Measurements from ENCODE around the gene TMEM131.

The TMEM131 gene

GRCh38 chr2:97735161-97735561 lies 260.6 kb downstream of the TMEM131 start:
- DNase-seq: no peak

DNA sequence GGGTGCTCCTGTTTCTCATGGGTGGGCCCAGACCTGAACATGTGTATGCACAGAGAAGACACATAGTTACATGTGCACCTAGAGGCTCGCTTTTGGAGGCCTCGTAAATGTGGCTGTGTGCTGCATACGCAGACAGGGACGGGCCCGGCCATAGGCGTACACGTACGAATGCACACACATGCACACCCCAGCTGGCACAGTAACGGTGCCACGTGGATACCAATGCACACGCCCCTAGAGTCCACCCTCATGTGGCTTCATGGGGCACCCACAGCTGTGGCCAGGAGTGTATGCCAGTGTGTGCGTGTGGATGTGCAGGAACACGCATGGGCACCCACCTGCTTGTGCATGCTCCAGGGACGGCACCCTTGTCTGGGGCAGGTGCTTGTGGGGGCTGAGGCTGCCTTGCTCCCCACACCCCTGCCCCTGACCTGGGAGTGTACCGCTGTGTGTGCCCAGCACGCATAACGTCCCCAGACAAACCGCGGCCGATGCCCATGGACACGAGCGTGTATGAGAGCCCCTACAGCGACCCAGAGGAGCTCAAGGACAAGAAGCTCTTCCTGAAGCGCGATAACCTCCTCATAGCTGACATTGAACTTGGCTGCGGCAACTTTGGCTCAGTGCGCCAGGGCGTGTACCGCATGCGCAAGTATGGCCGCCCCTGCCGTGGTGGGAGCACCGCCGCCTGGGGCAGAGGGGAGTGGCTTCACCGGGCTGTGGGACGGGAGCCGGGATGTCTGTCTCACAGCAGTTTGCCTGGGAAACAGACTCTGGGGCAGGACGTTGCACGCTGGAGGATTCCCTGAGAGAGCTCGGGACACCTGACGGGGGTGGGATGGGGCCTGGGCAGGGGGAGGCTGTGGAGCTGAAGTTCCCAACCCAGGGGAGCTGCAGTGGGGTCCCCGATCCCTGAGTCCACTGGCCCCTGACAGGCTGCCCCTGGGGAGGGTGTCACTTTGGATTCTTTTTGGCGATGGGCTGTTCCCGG lies 261.4 kb downstream of the TMEM131 start:
- DNase-seq: no peak

- no peak for DNase-seq
Measured at GRCh38 chr2:97733341-97734035, 262.3 kb downstream of the TMEM131 start.

DNA sequence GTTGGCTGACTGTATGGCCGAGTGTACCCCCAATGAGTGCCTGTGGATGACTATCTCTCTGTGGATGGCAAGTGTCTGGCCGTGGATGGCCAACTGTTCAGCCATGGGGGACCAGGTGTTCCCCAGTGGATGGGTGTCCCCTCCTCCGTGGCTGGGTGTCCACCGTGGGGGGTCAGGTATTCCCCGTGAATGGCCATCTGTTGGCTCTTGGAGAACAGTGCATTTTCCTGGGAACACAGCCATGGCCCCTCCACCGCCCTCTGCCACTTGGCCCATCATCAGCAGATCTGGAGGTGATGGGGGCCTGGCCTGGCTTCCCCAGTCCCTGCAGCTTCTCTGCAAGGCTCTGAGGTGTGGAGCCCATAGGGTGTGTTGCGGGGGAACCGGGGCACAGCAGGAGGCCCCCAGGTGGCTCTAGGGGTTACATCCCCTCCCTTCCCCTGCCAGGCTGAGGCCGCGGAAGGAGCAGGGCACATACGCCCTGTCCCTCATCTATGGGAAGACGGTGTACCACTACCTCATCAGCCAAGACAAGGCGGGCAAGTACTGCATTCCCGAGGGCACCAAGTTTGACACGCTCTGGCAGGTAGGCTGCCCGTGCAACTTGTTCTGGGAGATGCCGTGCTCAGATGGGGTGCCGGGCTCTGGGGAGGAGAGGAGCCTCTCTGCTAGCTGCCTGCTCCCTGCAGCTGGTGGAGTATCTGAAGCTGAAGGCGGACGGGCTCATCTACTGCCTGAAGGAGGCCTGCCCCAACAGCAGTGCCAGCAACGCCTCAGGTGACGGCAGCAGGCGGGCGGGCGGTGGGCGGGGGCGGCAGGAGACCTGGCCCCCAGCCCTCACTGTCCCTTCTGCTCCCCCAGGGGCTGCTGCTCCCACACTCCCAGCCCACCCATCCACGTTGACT lies 263.1 kb downstream of the TMEM131 start:
- DNase-seq: no peak

- no peak for DNase-seq
Measured at GRCh38 chr2:97731274-97732020, 264.3 kb downstream of the TMEM131 start.

- no peak for DNase-seq
Measured at GRCh38 chr2:97730245-97730644, 265.5 kb downstream of the TMEM131 start.

DNA sequence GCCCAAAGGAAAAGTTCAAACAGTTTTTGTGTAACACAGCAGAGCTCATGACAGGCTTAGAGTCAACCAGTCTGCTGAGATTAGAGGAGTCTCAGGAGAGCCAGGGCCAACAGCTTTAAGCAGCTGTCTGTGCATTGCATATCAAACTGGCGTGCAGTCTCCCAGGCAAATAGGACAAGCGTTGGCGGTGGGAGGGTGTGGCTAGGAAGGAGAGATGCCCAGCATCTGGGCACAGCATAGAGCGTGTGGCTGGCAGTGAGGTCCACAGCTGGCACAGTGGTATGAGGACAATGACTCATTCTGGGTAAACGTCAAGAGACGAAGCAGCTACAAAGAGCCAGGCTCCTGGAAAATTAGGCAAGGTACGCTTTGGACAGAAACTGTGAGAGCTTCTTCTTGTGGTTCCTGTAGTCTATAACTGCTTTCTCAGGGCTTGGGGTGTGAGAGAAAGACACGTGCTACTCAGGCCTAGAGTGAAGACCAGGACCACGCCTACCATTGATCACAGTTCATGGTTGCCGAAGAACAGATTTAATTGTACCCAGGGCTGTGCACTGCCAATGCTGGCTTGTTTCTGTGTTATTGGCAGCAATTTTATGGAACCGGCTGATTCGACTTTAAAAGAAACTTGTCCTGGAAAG lies 267.5 kb downstream of the TMEM131 start:
- peak in 1 of 2 donors; percentile 2 for DNase-seq

DNA sequence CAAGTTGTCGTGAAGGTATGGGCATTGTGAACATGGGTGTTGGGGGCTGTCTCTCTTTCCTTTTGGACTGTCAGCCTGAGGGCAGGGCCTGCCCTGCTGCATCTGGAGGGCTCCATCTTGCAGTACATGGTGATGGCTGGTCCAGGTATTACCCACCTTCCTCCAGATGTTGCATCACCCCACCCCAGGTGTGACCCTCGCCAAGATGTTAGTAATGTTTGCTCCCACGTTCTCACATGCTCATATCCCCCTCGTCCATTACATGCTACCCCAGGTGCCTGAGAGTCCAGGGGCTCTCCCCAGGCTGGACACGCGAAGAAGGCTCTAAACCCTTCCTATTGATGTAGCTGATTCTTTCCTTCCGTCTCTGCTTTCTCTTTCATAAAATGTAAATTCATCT lies 268.5 kb downstream of the TMEM131 start:
- DNase-seq: no peak

DNA sequence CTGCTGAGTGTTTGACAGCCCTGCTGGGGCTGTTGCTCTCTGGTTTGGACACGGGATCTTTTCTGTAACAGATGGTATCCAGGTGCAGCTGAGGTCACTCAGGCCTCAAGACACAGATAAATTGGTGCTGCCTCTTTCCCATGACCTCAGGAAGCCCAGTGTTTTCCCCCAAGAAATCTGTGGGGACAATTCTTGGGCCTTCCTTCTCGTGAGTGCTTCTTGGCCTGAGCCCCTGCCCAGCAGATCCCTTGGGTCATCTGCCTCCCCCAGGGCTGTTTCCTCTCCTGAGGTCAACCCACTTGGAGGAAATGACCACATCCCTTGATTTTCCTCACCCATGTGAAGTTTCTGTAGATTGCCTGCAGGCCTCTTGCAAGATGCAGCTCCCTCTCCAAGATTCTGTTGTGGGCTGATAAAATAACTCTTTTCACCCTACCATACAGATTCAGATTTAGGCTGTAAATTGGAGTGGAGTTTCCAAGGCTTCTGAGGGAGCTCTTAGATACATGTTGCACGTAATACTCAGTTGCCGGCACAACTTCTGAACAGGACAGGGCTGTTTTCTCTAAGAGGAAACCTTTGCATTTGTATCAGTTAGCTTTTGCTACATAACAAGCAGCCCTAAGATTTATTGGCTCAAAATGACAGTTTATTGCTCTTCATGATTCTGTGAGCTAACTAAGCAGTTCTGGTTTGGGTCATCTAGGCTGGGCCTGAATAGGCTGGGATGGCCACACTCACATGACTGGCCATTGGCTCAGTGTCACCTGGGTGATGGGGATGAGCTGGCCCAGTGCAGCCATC lies 269.3 kb downstream of the TMEM131 start:
- DNase-seq: no peak

DNA sequence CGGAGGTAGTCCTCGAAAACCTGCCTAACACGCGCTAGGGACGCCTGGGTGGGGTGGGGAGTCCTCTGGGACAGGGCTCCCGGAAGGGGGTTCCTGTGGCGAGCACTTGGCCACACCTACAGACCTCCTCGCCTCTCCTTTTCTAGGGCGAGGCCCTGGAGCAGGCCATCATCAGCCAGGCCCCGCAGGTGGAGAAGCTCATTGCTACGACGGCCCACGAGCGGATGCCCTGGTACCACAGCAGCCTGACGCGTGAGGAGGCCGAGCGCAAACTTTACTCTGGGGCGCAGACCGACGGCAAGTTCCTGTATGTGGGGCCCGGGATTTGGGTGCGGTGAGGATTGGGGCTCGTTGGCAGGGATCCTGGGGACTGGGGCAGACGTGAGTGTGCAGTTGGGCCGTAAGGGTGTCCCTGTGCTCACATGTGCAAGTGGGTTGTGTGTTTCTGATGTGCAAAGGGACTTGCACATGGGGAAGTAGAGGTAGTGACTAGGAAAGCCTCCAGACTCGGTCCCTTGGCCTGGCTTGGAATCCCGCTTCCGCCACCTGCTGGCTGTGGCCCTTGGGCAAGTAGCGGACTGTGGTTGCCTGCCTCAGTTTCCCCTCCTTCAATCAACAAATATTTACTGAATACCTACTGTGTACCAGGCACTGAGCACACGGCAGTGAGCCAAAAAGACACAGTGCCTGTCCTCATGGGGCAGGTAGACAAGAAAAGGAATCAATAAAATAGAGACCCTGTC lies 270.6 kb downstream of the TMEM131 start:
- DNase-seq: no peak

DNA sequence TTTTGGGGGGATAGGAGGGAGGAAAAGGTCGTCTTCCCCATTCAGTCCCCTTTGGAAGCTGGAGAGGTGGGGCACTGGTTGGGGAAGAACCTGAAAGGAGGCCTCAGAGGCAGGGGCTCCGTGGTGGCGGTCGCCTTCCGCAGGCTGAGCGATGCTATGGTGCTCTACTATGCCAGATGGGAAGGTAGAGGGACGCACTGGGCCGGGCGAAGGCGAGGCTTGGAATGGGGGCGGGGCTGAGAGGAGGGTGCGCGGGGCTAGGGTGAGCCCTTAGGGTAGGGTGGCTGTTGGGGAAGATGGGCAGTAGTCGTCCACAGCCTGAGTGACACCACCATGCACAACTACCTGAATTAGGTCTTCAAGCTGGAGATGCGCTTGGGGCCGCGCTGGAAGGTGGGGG lies 271.2 kb downstream of the TMEM131 start:
- no peak for DNase-seq

DNA sequence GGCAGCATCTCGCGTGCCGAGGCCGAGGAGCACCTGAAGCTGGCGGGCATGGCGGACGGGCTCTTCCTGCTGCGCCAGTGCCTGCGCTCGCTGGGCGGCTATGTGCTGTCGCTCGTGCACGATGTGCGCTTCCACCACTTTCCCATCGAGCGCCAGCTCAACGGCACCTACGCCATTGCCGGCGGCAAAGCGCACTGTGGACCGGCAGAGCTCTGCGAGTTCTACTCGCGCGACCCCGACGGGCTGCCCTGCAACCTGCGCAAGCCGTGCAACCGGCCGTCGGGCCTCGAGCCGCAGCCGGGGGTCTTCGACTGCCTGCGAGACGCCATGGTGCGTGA lies 271.7 kb downstream of the TMEM131 start:
- DNase-seq: no peak

GRCh38 chr2:97723156-97724072 lies 272.3 kb downstream of the TMEM131 start:
- no peak for DNase-seq

GRCh38 chr2:97722227-97722626 lies 273.5 kb downstream of the TMEM131 start:
- DNase-seq: no peak

DNA sequence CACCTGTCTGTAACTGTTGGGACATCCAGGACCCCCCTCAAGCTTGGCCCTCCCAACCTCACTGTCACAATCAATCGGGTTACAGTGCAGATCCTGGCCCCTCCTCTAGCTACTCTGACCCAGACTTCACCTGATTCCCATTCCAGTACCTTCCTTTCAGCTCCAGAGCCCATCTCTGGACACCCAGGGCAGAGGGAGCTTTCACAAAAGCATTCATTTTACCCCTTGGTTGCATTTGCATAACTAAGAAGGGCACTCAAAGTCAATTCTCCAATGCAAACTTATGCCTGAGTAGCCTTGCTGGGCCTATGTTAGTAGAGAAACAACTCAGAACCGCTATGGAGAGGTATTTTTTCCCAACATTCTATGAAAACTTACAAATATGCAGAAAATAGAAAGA lies 275.0 kb downstream of the TMEM131 start:
- no peak for DNase-seq

DNA sequence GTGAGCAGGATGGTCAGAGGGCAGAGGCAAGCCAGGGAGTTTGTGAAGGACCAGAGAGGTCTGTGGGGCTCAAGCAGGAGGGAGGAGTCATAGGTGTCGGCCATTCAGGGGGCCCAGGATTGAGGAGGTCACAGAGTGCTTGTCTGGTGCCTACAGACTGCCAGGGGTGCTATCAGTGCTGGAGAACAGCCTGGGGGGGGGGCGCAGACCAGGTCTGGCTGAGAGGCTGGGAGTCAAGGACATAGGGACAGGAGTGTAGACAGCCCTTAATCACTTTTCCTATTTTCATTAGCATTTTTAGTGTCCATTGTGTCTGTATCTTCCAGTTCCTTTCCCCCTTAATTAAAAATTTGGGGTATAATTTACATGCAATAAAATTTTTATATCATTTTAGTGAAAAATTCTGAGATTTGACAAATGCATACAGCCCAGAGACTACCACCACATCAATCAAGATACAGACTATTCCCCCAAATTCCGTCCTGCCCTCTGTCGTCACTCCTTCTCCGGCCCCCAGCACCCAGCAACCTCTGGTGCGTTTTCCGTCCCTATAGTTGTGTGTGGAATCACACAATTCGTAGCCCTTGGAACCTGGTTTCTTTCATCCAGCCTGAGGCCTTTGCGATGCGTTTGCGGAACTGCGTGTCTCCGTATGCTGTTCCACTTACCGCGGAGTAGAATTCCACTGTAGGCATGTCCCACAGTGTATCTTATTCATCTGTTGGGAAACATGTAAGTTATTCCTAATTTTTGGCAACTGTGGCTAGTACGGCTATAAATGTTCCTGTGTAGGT lies 276.2 kb downstream of the TMEM131 start:
- DNase-seq: no peak

DNA sequence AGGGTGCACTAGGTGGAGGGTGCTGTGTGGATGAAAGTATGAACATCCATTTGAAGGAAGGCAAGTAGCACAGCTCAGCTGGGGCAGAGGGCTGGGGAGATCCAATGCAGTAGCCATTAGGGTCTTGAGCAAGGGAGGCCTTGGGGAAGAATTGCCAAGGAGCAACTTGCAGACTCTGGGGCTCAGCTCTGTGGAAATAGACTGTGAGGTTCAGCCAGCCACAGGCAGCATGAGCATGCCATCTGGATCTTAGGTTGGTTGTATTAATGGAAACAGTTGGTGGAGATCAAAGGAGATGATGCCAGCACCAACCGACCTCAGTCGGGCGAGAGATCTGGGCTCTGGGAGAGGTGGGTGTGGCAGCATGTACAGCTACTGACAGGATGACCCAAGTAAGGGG lies 276.8 kb downstream of the TMEM131 start:
- DNase-seq: no peak
